K562 treated with DMSO at 1 percent for 48 hours (cell line): ENCODE results near the gene CNEP1R1. TPM values are rescaled to one million over a fixed set of nuclear protein-coding genes. Genes with fewer than 3 reads are reported as not detected.

Source experiments
- total RNA-seq: library from RNA; unstranded; fragments of 300-600 nt; gene quantifications from 2 replicates; pipeline ENCODE4 v1.2.3, GENCODE V29; 2022; ENCODE audit warnings: low replicate concordance; ENCODE audit errors: extremely low read depth

Gene CNEP1R1
- not detected in 2 replicates for total RNA-seq

DNA sequence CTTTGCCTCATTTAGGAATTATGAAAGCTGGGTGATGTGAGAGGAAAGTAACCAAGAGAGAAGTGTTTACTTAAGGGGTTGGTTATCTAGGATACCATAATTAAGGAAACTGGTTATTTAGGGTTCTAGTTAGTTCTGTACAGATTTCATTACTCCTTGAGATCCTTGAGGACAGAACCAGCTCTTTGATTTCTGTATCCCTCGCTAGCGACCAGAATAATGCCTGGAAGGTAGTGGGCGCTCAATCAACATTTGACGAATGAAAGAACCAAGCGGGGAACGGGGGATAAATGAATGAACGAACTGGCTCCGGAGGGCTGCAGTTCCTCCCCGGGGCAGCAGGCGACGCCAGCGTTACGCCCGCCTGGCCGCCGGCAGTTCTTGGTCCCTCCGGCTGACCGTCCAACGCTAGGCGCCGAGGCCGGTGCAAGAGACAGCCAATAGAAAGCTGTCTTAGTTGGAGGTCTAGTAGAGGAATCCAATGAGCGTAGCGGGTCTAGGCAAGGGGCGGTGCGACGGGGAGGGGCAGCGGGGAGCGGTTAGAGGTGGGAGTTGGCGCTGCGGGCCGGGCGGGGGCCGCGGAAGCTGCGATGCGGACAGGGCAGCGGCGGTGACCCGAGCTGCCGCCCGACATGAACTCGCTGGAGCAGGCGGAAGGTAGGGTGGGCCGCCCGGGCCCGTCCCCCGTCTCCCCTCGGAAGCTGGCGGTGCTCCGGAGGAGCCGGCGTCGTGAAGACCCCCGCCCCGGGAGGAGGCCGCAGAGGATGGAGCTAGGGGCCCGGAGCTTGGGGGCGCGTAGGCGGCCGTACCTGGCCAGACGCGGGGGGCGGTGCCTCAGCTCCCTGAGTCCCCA is at the start of gene CNEP1R1:
TSS of gene CNEP1R1 (plus strand) at position 542 of the 853 bp plus-strand sequence. CDS start at position 633, 91 bp downstream.

DNA sequence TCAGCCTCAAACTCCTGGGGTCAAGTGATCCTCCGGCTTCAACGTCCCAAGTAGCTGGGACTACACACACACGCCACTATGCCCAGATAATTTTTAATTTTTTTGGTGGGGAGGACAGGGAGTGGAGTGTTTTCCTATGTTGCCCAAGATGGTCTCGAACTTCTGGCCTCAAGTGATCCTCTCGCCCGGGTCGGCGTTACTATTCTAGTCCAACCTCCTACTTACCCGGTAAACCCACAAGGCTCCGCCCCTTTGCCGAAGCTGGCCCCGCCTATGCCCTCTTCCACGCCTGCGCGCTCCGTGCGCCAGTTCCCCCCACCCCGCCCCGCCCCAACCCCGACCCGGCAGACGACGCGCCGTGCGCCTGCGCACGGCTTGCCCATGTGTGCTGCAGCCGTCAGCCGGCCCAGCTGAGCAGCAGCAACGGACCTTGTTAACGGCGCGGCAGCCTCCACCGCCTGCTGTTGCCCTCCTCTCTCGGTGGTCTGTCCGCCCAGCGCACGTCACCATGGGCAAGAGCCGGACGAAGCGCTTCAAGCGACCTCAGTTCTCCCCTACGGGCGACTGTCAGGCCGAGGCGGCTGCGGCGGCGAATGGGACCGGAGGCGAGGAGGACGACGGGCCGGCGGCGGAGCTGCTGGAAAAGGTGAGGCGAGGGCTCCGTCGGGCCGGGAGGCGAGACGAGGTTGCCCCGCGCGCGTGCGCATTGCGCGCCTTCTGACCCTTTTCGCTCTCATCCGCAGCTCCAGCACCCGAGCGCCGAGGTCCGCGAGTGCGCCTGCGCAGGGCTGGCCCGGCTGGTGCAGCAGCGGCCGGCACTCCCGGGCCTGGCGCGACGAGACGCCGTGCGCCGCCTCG is 40.8 kb downstream of the CNEP1R1 start, which contains the start of gene HEATR3:
TSS of gene HEATR3 (plus strand) at position 347 of the 858 bp plus-strand sequence. CDS start at position 509, 162 bp downstream.

Other genes starting within 250 kb of the CNEP1R1 start
- not detected in 2 replicates for gene ZNF423, start 169.1 kb upstream of the CNEP1R1 start, total RNA-seq
- not detected in 2 replicates for gene HEATR3, start 40.7 kb downstream of the CNEP1R1 start, total RNA-seq
- not detected in 2 replicates for gene TENT4B, start 128.1 kb downstream of the CNEP1R1 start, total RNA-seq
- not detected in 2 replicates for gene ADCY7, start 241.3 kb downstream of the CNEP1R1 start, total RNA-seq